ENCODE data around the gene CDH13.

The CDH13 gene

GRCh38 chr16:82758904-82759303, 132.1 kb downstream of the CDH13 start:
- Histone ChIP-seq H3K4me3 (ENCODE audit: low read length in 2 of 2) (no peak overlapping the region), H3K9ac (ENCODE audit: low read length in 2 of 2) (no peak overlapping the region), H3K27me3 (ENCODE audit: control insufficient read depth in 1 of 2, insufficient read depth in 2 of 2, low read length in 2 of 2) (no peaks in the 10 kb centered on the region), H3K27ac (ENCODE audit: low read length) (no peak overlapping the region), H3K4me1 (ENCODE audit: control insufficient read depth, insufficient read depth, low read length) (no peaks in the 10 kb centered on the region), H3K36me3 (ENCODE audit: control insufficient read depth in 2 of 2, insufficient read depth in 2 of 2, low read length in 2 of 2) (no peaks in the 10 kb centered on the region), H3K9me3 (ENCODE audit: control insufficient read depth in 2 of 2, low read length in 2 of 2) (no peaks in the 10 kb centered on the region)

GRCh38 chr16:82761236-82761635, 134.5 kb downstream of the CDH13 start:
- H3K27me3 ChIP-seq (ENCODE audit: control insufficient read depth in 1 of 2, insufficient read depth in 2 of 2, low read length in 2 of 2) = no peaks in the 10 kb centered on the region
- no peaks in the 10 kb centered on the region for H3K36me3 ChIP-seq (ENCODE audit: control insufficient read depth in 2 of 2, insufficient read depth in 2 of 2, low read length in 2 of 2)
- no peak overlapping the region for H3K9ac ChIP-seq (ENCODE audit: low read length in 2 of 2)
- H3K27ac ChIP-seq (ENCODE audit: low read length) = no peak overlapping the region
- H3K4me1 ChIP-seq (ENCODE audit: control insufficient read depth, insufficient read depth, low read length) = no peaks in the 10 kb centered on the region
- no peaks in the 10 kb centered on the region for H3K9me3 ChIP-seq (ENCODE audit: control insufficient read depth in 2 of 2, low read length in 2 of 2)
- no peak overlapping the region for H3K4me3 ChIP-seq (ENCODE audit: low read length in 2 of 2)

- H3K27me3 ChIP-seq (ENCODE audit: control insufficient read depth in 1 of 2, insufficient read depth in 2 of 2, low read length in 2 of 2) = no peaks in the 10 kb centered on the region
- no peak overlapping the region for H3K27ac ChIP-seq (ENCODE audit: low read length)
- no peaks in the 10 kb centered on the region for H3K36me3 ChIP-seq (ENCODE audit: control insufficient read depth in 2 of 2, insufficient read depth in 2 of 2, low read length in 2 of 2)
- H3K9me3 ChIP-seq (ENCODE audit: control insufficient read depth in 2 of 2, low read length in 2 of 2) = no peaks in the 10 kb centered on the region
- no peak overlapping the region for H3K9ac ChIP-seq (ENCODE audit: low read length in 2 of 2)
- no peaks in the 10 kb centered on the region for H3K4me1 ChIP-seq (ENCODE audit: control insufficient read depth, insufficient read depth, low read length)
- peak overlapping the region; percentile 41 to 59 for H3K4me3 ChIP-seq (ENCODE audit: low read length in 2 of 2)
These were observed 135.1 kb downstream of the CDH13 start for GRCh38 chr16:82761858-82762257.

- Histone ChIP-seq H3K36me3 (ENCODE audit: control insufficient read depth in 2 of 2, insufficient read depth in 2 of 2, low read length in 2 of 2) (no peaks in the 10 kb centered on the region), H3K27ac (ENCODE audit: low read length) (no peak overlapping the region)
These were observed 136.6 kb downstream of the CDH13 start for GRCh38 chr16:82763371-82763770.

GRCh38 chr16:82767198-82767597, 140.4 kb downstream of the CDH13 start:
- Histone ChIP-seq H3K36me3 (ENCODE audit: control insufficient read depth in 2 of 2, insufficient read depth in 2 of 2, low read length in 2 of 2) (no peaks in the 10 kb centered on the region), H3K9ac (ENCODE audit: low read length in 2 of 2) (no peak overlapping the region), H3K4me1 (ENCODE audit: control insufficient read depth, insufficient read depth, low read length) (no peaks in the 10 kb centered on the region), H3K27me3 (ENCODE audit: control insufficient read depth in 1 of 2, insufficient read depth in 2 of 2, low read length in 2 of 2) (no peaks in the 10 kb centered on the region), H3K4me3 (ENCODE audit: low read length in 2 of 2) (no peak overlapping the region), H3K9me3 (ENCODE audit: control insufficient read depth in 2 of 2, low read length in 2 of 2) (no peaks in the 10 kb centered on the region), H3K27ac (ENCODE audit: low read length) (no peak overlapping the region)

More at GRCh38 chr16:82763371-82763770, 136.6 kb downstream of the CDH13 start:
- H3K9me3 ChIP-seq (ENCODE audit: control insufficient read depth in 2 of 2, low read length in 2 of 2) = no peaks in the 10 kb centered on the region
- H3K27me3 ChIP-seq (ENCODE audit: control insufficient read depth in 1 of 2, insufficient read depth in 2 of 2, low read length in 2 of 2) = no peaks in the 10 kb centered on the region
- no peak overlapping the region for H3K4me3 ChIP-seq (ENCODE audit: low read length in 2 of 2)
- no peaks in the 10 kb centered on the region for H3K4me1 ChIP-seq (ENCODE audit: control insufficient read depth, insufficient read depth, low read length)
- no peak overlapping the region for H3K9ac ChIP-seq (ENCODE audit: low read length in 2 of 2)

- Histone ChIP-seq H3K27ac (ENCODE audit: low read length) (no peak overlapping the region), H3K36me3 (ENCODE audit: control insufficient read depth in 2 of 2, insufficient read depth in 2 of 2, low read length in 2 of 2) (no peaks in the 10 kb centered on the region), H3K9ac (ENCODE audit: low read length in 2 of 2) (no peak overlapping the region), H3K4me3 (ENCODE audit: low read length in 2 of 2) (no peak overlapping the region), H3K4me1 (ENCODE audit: control insufficient read depth, insufficient read depth, low read length) (no peaks in the 10 kb centered on the region), H3K27me3 (ENCODE audit: control insufficient read depth in 1 of 2, insufficient read depth in 2 of 2, low read length in 2 of 2) (no peaks in the 10 kb centered on the region), H3K9me3 (ENCODE audit: control insufficient read depth in 2 of 2, low read length in 2 of 2) (no peaks in the 10 kb centered on the region)
These were observed 141.0 kb downstream of the CDH13 start for GRCh38 chr16:82767808-82768207.

GRCh38 chr16:82769845-82770244, 143.1 kb downstream of the CDH13 start:
- Histone ChIP-seq H3K27me3 (ENCODE audit: control insufficient read depth in 1 of 2, insufficient read depth in 2 of 2, low read length in 2 of 2) (no peaks in the 10 kb centered on the region), H3K27ac (ENCODE audit: low read length) (no peak overlapping the region), H3K36me3 (ENCODE audit: control insufficient read depth in 2 of 2, insufficient read depth in 2 of 2, low read length in 2 of 2) (no peaks in the 10 kb centered on the region), H3K9ac (ENCODE audit: low read length in 2 of 2) (no peak overlapping the region), H3K4me3 (ENCODE audit: low read length in 2 of 2) (no peak overlapping the region), H3K9me3 (ENCODE audit: control insufficient read depth in 2 of 2, low read length in 2 of 2) (no peaks in the 10 kb centered on the region), H3K4me1 (ENCODE audit: control insufficient read depth, insufficient read depth, low read length) (no peaks in the 10 kb centered on the region)

GRCh38 chr16:82772215-82772614, 145.4 kb downstream of the CDH13 start:
- Histone ChIP-seq H3K9ac (ENCODE audit: low read length in 2 of 2) (no peak overlapping the region), H3K27me3 (ENCODE audit: control insufficient read depth in 1 of 2, insufficient read depth in 2 of 2, low read length in 2 of 2) (no peaks in the 10 kb centered on the region), H3K4me1 (ENCODE audit: control insufficient read depth, insufficient read depth, low read length) (no peaks in the 10 kb centered on the region), H3K27ac (ENCODE audit: low read length) (no peak overlapping the region), H3K36me3 (ENCODE audit: control insufficient read depth in 2 of 2, insufficient read depth in 2 of 2, low read length in 2 of 2) (no peaks in the 10 kb centered on the region), H3K4me3 (ENCODE audit: low read length in 2 of 2) (no peak overlapping the region), H3K9me3 (ENCODE audit: control insufficient read depth in 2 of 2, low read length in 2 of 2) (no peaks in the 10 kb centered on the region)

- no peak overlapping the region for H3K27ac ChIP-seq (ENCODE audit: low read length)
- no peak overlapping the region for H3K9ac ChIP-seq (ENCODE audit: low read length in 2 of 2)
- no peaks in the 10 kb centered on the region for H3K4me1 ChIP-seq (ENCODE audit: control insufficient read depth, insufficient read depth, low read length)
- H3K4me3 ChIP-seq (ENCODE audit: low read length in 2 of 2) = no peak overlapping the region
- H3K27me3 ChIP-seq (ENCODE audit: control insufficient read depth in 1 of 2, insufficient read depth in 2 of 2, low read length in 2 of 2) = no peaks in the 10 kb centered on the region
- no peaks in the 10 kb centered on the region for H3K9me3 ChIP-seq (ENCODE audit: control insufficient read depth in 2 of 2, low read length in 2 of 2)
- H3K36me3 ChIP-seq (ENCODE audit: control insufficient read depth in 2 of 2, insufficient read depth in 2 of 2, low read length in 2 of 2) = no peaks in the 10 kb centered on the region
These were observed 146.2 kb downstream of the CDH13 start for GRCh38 chr16:82773018-82773417.

GRCh38 chr16:82776470-82777146, 149.8 kb downstream of the CDH13 start:
- Histone ChIP-seq H3K4me3 (ENCODE audit: low read length in 2 of 2) (no peak overlapping the region), H3K9ac (ENCODE audit: low read length in 2 of 2) (no peak overlapping the region), H3K9me3 (ENCODE audit: control insufficient read depth in 2 of 2, low read length in 2 of 2) (no peaks in the 10 kb centered on the region), H3K36me3 (ENCODE audit: control insufficient read depth in 2 of 2, insufficient read depth in 2 of 2, low read length in 2 of 2) (no peaks in the 10 kb centered on the region), H3K4me1 (ENCODE audit: control insufficient read depth, insufficient read depth, low read length) (no peaks in the 10 kb centered on the region), H3K27me3 (ENCODE audit: control insufficient read depth in 1 of 2, insufficient read depth in 2 of 2, low read length in 2 of 2) (no peaks in the 10 kb centered on the region), H3K27ac (ENCODE audit: low read length) (no peak overlapping the region)

- H3K27me3 ChIP-seq (ENCODE audit: control insufficient read depth in 1 of 2, insufficient read depth in 2 of 2, low read length in 2 of 2) = no peaks in the 10 kb centered on the region
- H3K27ac ChIP-seq (ENCODE audit: low read length) = peak overlapping the region; percentile 24
- H3K4me3 ChIP-seq (ENCODE audit: low read length in 2 of 2) = peak overlapping the region in 1 of 2 donors; percentile 29
- H3K9ac ChIP-seq (ENCODE audit: low read length in 2 of 2) = no peak overlapping the region
- H3K4me1 ChIP-seq (ENCODE audit: control insufficient read depth, insufficient read depth, low read length) = peaks cover 11% of the 10 kb centered on the region
- H3K36me3 ChIP-seq (ENCODE audit: control insufficient read depth in 2 of 2, insufficient read depth in 2 of 2, low read length in 2 of 2) = no peaks in the 10 kb centered on the region
- no peaks in the 10 kb centered on the region for H3K9me3 ChIP-seq (ENCODE audit: control insufficient read depth in 2 of 2, low read length in 2 of 2)
These were observed 156.0 kb downstream of the CDH13 start for GRCh38 chr16:82782715-82783251.
